NCI-H187 (cell line): ENCODE data around the gene CBLN3.
A peak's percentile ranks its signal among the peaks of the same experiment; 100 is the strongest.

Experiments used
- DNase-seq, 2 experiments: peaks; one replicate each; lab custom pipeline; 2025; lab: John Stamatoyannopoulos, UW

Gene CBLN3

DNA sequence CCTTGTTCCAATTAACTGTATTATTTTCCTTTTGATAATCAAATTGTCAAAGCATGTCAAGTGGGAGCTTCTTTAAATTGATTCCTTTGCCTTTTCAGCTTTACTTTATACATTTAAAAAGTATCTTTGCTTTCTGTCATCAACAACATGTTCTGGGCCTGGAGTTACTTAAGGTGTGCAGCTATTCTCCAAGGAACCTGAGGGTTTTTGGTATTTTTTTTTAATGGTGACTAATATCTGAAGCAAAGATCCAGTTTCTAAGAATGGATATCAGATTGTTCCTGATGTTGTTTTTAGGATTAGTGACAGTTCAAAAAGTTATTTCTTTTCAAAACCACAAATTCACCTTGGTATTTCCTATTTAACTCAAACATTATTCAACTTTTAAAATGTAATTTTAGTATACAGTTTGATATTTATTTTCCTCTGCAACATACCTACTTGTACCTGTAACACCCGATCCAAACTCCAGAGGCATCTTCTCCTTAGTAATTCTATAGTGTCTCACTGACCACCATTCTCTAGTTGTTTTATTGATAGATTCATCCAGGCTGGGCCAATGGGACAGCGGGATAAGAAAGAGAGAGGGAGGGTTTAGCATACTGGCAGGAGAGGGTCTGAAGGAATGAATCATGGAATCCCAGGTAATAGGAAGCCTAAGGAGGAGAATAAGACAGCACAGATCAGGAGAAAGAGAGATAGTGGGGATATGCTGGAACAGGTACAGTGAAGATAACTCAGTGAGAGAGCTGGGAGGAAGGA is 3.1 kb downstream of the CBLN3 start:
- DNase-seq: no peak

DNA sequence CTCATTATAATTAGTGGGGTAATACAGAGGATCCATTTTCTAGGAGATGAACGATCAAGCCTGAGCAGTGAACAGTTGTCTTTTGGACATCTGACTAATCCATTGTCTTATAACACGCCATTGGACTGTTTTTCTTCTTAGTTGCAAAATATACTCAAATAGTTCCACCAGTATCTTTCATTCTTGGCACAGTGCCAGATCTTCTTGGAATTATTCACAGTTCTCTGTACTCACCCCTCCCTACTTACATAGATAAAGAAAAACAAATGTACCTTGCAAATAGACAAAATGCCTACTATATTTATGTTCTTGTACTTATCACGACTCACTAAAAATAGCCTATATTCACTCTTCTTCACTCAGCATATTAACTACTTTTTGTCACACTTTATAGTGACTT is 3.8 kb downstream of the CBLN3 start:
- DNase-seq: no peak

DNA sequence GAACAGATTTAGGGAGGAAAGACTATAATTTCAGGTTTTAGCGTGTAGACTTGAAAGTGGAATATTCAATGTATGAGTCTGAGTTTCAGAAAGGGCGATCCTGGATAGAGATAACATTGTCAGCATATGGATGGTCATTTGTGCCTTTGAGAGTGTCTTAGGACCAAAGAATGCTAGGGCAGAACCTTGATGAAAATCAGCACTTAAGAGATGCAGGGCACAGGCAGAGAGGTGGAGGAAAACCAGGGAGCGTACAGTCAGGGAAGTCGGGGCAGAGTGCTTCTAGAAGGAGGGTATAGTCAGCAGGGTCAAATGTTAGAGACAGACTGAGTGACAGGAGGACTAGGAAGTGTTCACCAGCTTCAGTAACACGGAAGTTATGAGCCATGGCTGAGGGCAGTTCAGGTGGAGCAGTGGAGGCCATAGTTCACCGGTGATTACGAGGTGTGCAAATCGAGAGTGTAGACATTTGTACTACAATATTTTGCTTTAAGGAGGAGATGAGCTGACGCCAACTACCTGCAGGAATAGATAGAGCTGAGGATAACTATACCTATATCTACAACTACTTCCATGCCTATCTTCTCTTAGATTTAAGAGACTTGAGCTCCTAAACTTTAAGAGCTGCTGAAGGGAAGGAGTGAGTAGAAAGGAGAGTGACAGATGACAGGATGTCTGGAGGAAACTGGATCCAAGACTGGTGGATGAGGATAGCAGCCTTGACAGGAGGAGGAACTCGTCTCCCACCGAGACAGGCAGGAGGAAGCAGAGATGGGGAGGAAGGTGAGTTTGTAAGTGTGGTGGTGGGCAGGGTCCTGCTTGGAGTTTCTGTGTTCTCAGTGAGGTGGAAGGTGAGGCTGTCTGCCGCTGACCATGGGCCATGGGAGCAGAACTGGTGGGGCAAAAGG is 6.5 kb downstream of the CBLN3 start:
- no peak for DNase-seq

DNA sequence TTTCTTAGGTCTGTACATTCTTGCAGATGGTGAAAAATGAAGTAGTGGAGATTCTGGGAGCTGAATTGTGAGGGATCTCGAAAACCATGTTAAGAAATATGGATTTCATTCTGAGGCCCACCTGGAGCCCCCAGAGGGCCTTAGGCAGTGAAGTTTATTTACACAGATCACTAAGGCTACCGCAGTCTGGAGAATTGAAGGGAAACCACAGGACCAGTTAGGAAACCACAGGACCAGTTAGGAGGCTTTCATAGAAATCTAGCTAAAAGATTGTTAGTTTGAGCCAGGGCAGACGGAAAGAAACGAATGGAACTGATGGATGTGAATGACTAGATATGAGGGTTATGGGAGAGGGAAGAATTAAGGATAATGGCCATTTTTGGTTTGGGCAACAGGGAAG is 7.2 kb downstream of the CBLN3 start:
- no peak for DNase-seq

- no peak for DNase-seq
These were observed 11.0 kb downstream of the CBLN3 start for GRCh38 chr14:24418492-24418873.

DNA sequence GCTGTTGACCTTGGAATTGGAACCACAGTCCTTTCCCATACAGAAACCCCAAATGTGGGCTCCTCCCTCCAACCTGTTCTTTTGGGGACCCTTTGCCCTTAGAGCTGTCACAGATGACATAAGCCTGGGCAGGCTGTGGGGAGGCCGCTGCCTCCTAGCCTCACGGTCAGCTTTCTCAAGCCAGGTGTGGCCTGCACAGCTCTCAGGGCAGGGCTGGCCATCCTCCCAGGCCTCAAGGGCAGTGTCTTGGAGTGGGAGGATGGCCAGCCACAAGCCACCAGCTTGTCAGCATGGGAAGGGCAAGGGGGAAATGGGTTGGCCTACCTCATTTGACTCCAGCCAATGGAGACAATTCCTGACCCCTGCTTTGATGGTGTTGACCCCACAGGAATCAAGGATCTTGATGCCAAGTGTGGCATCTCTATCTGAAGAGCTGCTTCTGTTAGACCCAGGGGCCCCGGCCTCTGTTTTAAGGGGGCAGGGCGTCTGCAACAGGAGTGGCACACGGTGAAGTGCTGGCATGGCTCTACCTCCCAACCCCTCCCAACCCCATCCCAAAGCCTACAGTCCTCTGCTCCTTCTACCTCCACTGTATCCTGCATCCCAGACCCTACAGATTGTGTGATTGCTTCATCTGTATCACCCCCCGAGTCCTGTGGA is 11.5 kb downstream of the CBLN3 start:
- DNase-seq: no peak

GRCh38 chr14:24416932-24417619 is 12.4 kb downstream of the CBLN3 start:
- no peak for DNase-seq

- DNase-seq: no peak
These were observed 13.1 kb downstream of the CBLN3 start for GRCh38 chr14:24416254-24416931.

DNA sequence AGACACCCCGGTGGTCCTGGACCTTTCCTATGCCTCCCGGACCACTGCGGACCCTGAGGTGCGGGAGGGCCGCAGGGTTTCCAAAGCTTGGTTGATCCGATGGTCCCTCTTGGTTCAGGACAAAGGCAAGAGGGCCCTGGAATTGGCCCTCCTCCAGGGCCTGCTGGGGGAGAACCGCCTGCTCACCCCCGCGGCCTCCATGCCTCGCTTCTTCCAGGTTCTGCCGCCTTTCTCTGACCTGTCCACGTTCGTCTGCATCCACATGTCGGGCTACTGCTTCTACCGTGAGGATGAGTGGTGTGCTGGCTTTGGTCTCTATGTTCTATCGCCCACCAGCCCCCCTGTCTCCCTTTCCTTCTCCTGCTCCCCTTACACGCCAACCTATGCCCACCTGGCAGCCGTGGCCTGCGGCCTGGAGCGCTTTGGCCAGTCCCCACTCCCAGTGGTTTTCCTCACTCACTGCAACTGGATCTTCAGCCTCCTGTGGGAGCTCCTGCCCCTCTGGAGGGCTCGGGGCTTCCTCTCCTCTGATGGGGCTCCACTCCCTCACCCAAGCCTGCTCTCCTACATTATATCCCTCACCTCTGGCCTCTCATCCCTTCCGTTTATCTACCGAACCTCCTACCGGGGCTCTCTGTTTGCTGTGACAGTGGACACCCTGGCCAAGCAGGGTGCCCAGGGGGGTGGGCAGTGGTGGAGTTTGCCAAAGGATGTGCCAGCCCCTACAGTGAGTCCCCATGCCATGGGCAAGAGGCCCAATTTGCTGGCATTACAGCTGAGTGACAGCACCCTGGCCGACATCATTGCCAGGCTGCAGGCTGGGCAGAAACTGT is 13.8 kb downstream of the CBLN3 start:
- no peak for DNase-seq

DNA sequence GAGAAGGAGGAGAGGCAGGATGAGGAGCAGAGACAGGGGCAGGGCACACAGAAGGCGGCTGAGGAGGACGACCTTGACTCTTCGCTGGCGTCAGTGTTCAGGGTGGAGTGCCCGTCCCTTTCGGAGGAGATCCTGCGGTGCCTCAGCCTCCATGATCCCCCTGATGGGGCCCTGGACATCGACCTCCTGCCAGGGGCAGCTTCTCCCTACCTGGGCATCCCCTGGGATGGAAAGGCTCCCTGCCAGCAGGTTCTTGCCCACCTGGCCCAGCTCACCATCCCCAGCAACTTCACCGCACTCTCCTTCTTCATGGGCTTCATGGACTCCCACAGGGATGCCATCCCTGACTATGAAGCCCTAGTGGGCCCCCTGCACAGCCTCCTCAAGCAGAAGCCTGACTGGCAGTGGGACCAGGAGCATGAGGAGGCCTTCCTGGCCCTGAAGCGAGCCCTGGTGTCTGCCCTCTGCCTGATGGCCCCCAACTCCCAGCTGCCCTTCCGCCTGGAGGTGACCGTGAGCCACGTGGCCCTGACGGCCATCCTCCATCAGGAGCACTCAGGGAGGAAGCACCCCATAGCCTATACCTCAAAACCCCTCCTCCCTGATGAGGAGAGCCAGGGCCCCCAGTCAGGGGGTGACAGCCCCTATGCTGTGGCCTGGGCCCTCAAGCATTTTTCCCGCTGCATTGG is 14.6 kb downstream of the CBLN3 start:
- no peak for DNase-seq

DNA sequence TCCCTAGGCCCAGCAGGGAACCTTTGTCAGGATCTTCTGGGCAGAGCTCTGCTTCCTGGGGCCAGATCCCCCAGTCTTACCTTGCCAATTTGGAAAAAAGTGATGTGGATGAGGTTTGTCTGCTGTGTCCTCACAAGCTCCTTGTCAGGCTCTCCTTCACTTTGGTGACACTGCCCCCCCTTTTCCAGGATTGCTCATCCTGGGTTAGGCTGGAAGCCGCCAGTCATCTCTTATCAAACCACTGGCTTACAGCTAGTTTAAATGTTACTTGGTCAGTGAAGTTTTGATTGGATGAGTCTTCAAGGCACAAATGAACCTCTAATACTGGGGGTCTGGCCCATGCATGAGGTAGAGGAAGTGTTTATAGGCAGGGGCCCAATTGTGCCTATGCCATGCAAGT is 15.4 kb downstream of the CBLN3 start:
- DNase-seq: no peak

GRCh38 chr14:24411443-24412389 is 17.8 kb downstream of the CBLN3 start:
- peak; percentile 19 to 49 for DNase-seq

- no peak for DNase-seq
These were observed 19.5 kb downstream of the CBLN3 start for GRCh38 chr14:24409956-24410355.

GRCh38 chr14:24409192-24409591 is 20.3 kb downstream of the CBLN3 start:
- no peak for DNase-seq

DNA sequence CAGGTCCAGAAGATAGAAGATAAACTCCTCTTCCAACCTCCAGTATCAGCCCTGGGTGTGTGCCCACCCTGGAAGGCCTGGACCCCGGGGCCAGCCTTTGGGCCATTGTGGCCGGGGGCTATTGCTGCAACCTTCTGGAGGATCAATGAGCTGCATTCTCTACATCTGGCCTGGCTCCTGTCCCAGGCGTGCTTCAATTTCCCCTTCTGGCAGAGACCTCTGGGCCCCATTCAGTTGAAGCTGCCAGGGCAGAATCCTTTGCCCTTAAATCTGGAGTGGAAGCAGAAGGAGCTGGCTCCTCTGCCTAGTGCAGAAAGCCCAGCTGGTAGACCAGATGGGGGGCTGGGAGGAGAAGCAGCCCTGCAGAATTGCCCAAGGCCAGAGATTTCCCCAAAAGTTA is 20.7 kb downstream of the CBLN3 start:
- no peak for DNase-seq

DNA sequence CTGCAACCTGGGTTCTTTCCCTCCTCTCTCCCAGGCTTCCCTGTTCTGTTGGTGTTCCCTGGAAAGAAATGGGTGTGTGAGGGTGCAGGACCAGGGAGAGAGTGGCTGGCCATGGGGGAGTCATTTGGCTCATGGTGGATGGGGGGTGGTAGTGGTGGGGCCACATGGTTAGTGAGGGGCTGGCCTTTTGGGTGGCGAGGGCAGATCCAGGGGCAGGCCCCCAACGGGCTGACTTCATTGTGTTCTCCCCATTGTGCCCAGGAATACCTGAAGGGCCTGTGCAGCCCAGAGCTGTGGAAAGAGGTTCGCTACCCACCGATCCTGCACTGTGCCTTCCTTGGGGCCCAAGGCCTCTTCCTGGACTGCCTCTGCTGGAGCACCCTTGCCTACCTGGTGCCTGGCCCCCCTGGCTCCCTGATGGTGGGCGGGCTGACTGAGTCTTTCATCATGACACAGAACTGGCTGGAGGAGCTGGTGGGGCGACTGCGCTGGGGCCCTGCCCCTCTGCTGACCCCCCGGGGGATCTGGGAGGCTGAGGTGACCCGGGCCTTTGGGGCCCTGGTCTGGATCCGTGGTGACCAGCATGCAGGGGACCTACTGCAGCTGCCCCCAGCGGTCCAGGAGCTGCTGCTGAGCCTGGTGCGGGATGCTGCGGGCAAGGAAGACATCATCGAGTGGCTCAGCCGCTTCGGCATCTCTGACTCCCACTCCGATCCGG is 21.7 kb downstream of the CBLN3 start:
- DNase-seq: no peak

DNA sequence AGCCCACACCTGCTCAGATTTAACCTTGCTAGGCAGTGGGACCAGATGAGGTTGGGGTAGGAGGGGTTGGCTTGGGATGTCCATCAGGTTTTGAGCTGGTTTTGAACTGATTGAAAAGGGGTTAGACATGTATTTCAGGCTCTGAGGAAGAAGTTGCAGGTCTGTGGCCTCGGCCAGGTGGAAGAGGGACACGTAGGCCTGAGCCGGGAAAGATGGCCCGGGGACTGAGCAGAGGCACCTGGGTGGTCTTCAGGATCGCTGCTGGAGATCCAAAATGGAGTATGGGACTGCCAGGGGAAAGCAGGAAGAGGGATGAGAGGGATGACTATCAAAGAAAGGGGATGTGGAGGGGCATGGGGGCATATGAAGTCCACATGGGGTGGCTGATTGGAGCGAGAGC is 23.1 kb downstream of the CBLN3 start:
- DNase-seq: no peak

DNA sequence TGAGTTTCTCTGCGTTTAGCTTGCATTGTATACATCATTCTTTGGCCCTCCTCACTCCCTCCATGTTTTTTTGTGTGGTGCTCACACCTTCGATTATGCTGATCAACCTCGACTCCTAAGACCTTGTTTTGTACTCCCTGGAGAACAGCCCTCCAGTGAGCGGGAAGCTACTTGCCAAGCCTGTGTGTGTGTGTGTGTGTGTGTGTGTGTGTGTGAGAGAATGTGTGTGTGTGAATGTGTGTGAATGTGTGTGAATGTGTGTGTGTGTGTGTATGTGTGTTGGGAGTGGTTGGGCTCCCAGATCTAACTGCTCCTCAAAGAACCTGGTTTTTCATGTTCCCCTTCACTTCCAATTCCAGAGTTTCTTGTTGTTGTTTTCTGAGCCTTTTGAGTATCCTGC is 24.7 kb downstream of the CBLN3 start:
- no peak for DNase-seq
